H1 (cell line): ENCODE results near the gene CFAP54.

ENCODE experiments used
- MAFK ChIP-seq: IDR thresholded peaks from 2 replicates; pipeline ENCODE4 v1.6.1; 2012; ENCODE audit warnings: low read depth, mild to moderate bottlenecking, improper control_type of control experiment, low read length
- POLR2A ChIP-seq, 2 experiments: IDR thresholded peaks; 1 replicate in 1 of 2; 2 replicates in 1 of 2; pipeline ENCODE4 v1.6.1; 2011; ENCODE audit warnings: low read depth in 2 of 2, low read length in 2 of 2, mild to moderate bottlenecking in 2 of 2; ENCODE audit errors: control extremely low read depth in 1 of 2
- RXRA ChIP-seq: IDR thresholded peaks from 2 replicates; pipeline ENCODE4 v1.6.1; 2011; ENCODE audit warnings: low read depth, mild to moderate bottlenecking, low read length, moderate library complexity; ENCODE audit not compliant: insufficient read depth
- SP1 ChIP-seq: IDR thresholded peaks from 2 replicates; pipeline ENCODE4 v1.6.1; 2011; ENCODE audit warnings: low read depth, low read length
- SUZ12 ChIP-seq: fragments of 200-600 bp; sonication (generic); IDR thresholded peaks from 2 replicates; pipeline ENCODE4 v1.6.1; 2012; ENCODE audit warnings: mild to moderate bottlenecking, inconsistent platforms, low read length, moderate library complexity, mixed read lengths
- TF ChIP-seq, protein P1 (sequence below), 3 experiments: IDR thresholded peaks; 1 replicate in 2 of 3; 2 replicates in 1 of 3; pipeline versions ENCODE4 v1.5.1 to v1.6.1; 2011; ENCODE audit warnings: low read length in 3 of 3, mild to moderate bottlenecking in 3 of 3, inconsistent platforms in 2 of 3, low read depth in 1 of 3, moderate library complexity in 1 of 3; ENCODE audit not compliant: insufficient read depth in 1 of 3; ENCODE audit errors: control extremely low read depth in 1 of 3
- TF ChIP-seq, protein P2 (sequence below): IDR thresholded peaks from 2 replicates; pipeline ENCODE4 v1.6.1; 2011; ENCODE audit warnings: low read length, improper control_type of control experiment

DNA sequence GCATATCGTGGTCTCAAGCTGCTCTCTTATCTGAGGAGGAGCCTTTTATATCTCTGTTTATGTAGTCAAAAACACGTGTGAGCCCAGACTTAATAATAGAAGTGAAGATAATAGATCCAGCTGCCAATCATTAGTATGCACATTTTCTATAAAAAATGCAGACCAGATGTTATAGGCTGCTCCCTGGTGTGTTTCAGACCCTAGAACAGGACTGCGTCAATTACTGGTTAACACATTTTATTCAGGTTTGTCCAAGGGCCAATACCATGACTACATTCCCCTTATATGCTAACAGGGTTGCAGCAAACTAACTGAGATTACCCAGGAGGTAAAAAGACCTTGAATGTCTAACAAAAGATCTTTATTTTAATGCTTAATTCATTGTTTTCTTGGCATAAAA lies 319.2 kb downstream of the CFAP54 start:
- TF ChIP-seq SP1, result no peak
- no peak for TF ChIP-seq SUZ12
- TF ChIP-seq, protein P1, sequence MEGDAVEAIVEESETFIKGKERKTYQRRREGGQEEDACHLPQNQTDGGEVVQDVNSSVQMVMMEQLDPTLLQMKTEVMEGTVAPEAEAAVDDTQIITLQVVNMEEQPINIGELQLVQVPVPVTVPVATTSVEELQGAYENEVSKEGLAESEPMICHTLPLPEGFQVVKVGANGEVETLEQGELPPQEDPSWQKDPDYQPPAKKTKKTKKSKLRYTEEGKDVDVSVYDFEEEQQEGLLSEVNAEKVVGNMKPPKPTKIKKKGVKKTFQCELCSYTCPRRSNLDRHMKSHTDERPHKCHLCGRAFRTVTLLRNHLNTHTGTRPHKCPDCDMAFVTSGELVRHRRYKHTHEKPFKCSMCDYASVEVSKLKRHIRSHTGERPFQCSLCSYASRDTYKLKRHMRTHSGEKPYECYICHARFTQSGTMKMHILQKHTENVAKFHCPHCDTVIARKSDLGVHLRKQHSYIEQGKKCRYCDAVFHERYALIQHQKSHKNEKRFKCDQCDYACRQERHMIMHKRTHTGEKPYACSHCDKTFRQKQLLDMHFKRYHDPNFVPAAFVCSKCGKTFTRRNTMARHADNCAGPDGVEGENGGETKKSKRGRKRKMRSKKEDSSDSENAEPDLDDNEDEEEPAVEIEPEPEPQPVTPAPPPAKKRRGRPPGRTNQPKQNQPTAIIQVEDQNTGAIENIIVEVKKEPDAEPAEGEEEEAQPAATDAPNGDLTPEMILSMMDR (IDR thresholded peaks at IDR 0.05; ENCODE audit: control extremely low read depth in 1 of 3, insufficient read depth in 1 of 3, low read depth in 1 of 3, low read length in 3 of 3), result no peak
- no peak for TF ChIP-seq RXRA
- no peak for TF ChIP-seq POLR2A (IDR thresholded peaks at IDR 0.05; ENCODE audit: control extremely low read depth in 1 of 2, low read depth in 2 of 2, low read length in 2 of 2)
- TF ChIP-seq MAFK, result no peak
- TF ChIP-seq, protein P2, sequence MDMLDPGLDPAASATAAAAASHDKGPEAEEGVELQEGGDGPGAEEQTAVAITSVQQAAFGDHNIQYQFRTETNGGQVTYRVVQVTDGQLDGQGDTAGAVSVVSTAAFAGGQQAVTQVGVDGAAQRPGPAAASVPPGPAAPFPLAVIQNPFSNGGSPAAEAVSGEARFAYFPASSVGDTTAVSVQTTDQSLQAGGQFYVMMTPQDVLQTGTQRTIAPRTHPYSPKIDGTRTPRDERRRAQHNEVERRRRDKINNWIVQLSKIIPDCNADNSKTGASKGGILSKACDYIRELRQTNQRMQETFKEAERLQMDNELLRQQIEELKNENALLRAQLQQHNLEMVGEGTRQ, result no peak
